Tibial nerve (tissue), 4 donors: ENCODE data around the gene RHBDL2. TPM values are rescaled to one million over a fixed set of nuclear protein-coding genes. Genes with fewer than 3 reads are reported as not detected.

ENCODE experiments used
- DNase-seq, 2 donors: peaks; one replicate each; pipeline ENCODE4 v3.0.0-alpha.2; 2019; ENCODE audit warnings: low spot score in 2 of 2
- H3K27ac ChIP-seq, 4 donors: fragments of 200-600 bp; sonication (generic) in 3 of 4; one replicate each; pipeline ENCODE4 v1.5.1; 2017 to 2019; ENCODE audit warnings: mild to moderate bottlenecking in 1 of 4
- H3K27me3 ChIP-seq, 2 donors: fragments of 200-600 bp; sonication (generic) in 1 of 2; one replicate each; pipeline versions ENCODE4 v1.5.1 to v1.6.0; 2017 to 2019
- H3K36me3 ChIP-seq, 3 donors: fragments of 200-600 bp; sonication (generic); one replicate each; pipeline ENCODE4 v1.5.1; 2018 to 2019
- H3K4me1 ChIP-seq, 4 donors: fragments of 200-600 bp; sonication (generic) in 3 of 4; one replicate each; pipeline ENCODE4 v1.5.1; 2017 to 2019
- H3K4me3 ChIP-seq, 4 donors: fragments of 200-600 bp; sonication (generic) in 3 of 4; one replicate each; pipeline ENCODE4 v1.5.1; 2017 to 2019; ENCODE audit warnings: mild to moderate bottlenecking in 1 of 4, moderate library complexity in 1 of 4
- H3K9me3 ChIP-seq, 4 donors: fragments of 200-600 bp; sonication (generic) in 3 of 4; one replicate each; pipeline ENCODE4 v1.5.1; 2017 to 2019
- EP300 ChIP-seq, 2 donors: sonication (generic); formaldehyde crosslinking; IDR thresholded peaks; one replicate each; pipeline ENCODE4 v1.6.1; 2017; ENCODE audit warnings: antibody characterized with exemption in 2 of 2, mild to moderate bottlenecking in 1 of 2
- POLR2A ChIP-seq, 2 donors: fragments of 450-650 bp; IDR thresholded peaks; one replicate each; pipeline ENCODE4 v1.6.1; 2017; ENCODE audit warnings: antibody characterized with exemption in 2 of 2, mild to moderate bottlenecking in 2 of 2, moderate library complexity in 2 of 2
- WGBS, 2 donors: methylation state at CpG; one replicate each; pipeline ENCODE4 v1.1.5; 2018; 5-methylcytosine and 5-hydroxymethylcytosine counted together
- total RNA-seq, 4 donors: library from RNA; depleted of rRNA; stranded (reverse); fragments of >200 nt; gene quantifications; one replicate each; pipeline ENCODE4 v1.1.0, GENCODE V29; 2016
- TF ChIP-seq, protein P1 (sequence below), 5 experiments: fragments of 200-600 bp in 3 of 5; fragments of 450-650 bp in 2 of 5; sonication (generic) in 3 of 5; IDR thresholded peaks; one replicate each; pipeline ENCODE4 v1.5.1; 2016 to 2019; ENCODE audit warnings: antibody characterized with exemption in 5 of 5, mild to moderate bottlenecking in 3 of 5, moderate library complexity in 2 of 5

RHBDL2 gene
- total RNA-seq, 4 donors from 2014 or later: 1.3 TPM; not detected in 3

DNA sequence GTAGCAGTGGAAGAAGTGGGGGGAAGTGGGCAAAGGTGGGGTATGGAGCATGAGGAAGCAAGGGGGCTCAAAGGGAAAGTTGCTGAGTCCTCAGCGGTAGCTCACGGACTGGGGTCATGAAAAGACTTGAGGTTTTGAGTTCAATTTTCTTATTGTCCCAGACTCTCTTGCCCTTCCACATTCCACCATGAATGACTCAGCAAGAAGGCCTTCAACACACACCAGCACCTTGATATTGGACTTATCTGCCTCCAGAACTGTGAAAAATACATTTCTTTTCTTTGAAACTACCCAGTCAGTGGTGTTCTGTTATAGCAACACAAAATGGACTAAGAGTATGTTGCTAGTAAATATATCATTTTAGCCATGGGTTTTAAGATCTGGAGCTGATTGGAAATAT is 17.3 kb upstream of the RHBDL2 start:
- no peaks in the 10 kb centered on the region for H3K9me3 ChIP-seq
- H3K4me1 ChIP-seq: no peaks in the 10 kb centered on the region
- 86 to 90% methylated on average over 2 of the region's 2 CpGs for WGBS, 2 donors
- DNase-seq: no peak
- TF ChIP-seq POLR2A (IDR thresholded peaks at IDR 0.05): no peak
- no peak overlapping the region for H3K4me3 ChIP-seq
- no peaks in the 10 kb centered on the region for H3K36me3 ChIP-seq
- no peak overlapping the region for H3K27ac ChIP-seq
- no peaks in the 10 kb centered on the region for H3K27me3 ChIP-seq

DNA sequence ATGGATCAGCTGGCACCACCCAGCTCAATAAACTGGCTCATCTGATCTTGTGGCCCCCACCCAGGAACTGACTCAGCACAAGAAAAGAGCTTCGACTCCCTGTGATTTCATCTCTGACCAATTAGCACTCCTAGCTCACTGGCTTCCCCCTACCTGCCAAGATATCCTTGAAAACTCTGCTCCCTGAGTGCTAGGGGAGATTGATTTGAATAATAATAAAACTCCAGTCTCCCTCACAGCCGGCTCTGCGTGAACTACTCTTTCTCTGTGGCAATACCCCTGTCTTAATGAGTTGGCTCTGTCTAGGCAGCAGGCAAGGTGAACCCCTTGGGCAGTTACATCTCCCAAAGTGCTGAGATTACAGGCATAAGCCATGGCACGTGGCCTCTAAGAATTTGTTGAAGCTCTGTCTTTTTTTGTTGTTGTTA is 11.8 kb upstream of the RHBDL2 start:
- no peaks in the 10 kb centered on the region for H3K9me3 ChIP-seq
- no peak overlapping the region for H3K4me3 ChIP-seq
- no peaks in the 10 kb centered on the region for H3K4me1 ChIP-seq
- no peaks in the 10 kb centered on the region for H3K36me3 ChIP-seq
- TF ChIP-seq POLR2A (IDR thresholded peaks at IDR 0.05) (no peak), EP300 (IDR thresholded peaks at IDR 0.05) (no peak)
- TF ChIP-seq, protein P1, sequence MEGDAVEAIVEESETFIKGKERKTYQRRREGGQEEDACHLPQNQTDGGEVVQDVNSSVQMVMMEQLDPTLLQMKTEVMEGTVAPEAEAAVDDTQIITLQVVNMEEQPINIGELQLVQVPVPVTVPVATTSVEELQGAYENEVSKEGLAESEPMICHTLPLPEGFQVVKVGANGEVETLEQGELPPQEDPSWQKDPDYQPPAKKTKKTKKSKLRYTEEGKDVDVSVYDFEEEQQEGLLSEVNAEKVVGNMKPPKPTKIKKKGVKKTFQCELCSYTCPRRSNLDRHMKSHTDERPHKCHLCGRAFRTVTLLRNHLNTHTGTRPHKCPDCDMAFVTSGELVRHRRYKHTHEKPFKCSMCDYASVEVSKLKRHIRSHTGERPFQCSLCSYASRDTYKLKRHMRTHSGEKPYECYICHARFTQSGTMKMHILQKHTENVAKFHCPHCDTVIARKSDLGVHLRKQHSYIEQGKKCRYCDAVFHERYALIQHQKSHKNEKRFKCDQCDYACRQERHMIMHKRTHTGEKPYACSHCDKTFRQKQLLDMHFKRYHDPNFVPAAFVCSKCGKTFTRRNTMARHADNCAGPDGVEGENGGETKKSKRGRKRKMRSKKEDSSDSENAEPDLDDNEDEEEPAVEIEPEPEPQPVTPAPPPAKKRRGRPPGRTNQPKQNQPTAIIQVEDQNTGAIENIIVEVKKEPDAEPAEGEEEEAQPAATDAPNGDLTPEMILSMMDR (IDR thresholded peaks at IDR 0.05): no peak
- no peak for DNase-seq
- WGBS, 2 donors: 31 to 41% methylated on average over 4 of the region's 4 CpGs
- no peaks in the 10 kb centered on the region for H3K27me3 ChIP-seq
- no peak overlapping the region for H3K27ac ChIP-seq

DNA sequence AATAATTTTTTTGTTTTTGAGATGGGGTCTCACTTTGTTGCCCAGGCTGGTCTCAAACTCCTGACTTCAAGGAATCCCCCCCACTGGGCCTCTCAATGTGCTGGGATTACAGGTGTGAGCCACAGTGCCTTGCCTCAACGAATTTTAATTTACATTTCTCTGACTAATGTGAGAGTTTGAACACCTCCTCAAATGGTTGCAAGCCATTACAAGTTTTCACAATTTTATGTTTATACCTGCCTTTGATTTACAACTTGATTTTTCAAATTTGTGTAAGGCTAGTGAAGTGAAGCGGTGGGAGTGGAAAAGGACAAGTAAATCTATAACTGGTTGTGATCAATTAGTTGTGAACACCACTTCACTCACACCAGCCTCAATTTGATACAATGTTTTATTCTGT is 8.9 kb upstream of the RHBDL2 start:
- H3K4me3 ChIP-seq: no peak overlapping the region
- no peaks in the 10 kb centered on the region for H3K36me3 ChIP-seq

DNA sequence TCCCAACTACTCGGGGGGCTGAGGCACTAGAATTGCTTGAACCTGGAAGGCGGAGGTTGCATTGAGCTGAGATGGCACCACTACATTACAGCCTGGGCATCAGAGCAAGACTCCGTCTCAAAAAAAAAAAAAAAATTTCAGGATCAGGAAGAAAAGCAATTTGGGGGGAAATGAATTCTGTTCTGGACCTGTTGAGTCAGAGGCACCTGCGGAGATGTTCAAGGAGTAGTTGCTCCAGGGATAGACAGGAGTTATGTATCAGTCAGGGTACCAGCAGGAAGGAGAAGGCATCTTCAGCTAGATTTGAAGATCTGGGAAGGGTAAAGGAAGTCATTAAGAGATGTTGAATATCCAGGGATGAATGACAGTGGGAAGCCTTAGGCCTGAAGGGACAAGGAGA is 2.9 kb upstream of the RHBDL2 start:
- Histone ChIP-seq H3K36me3 (no peaks in the 10 kb centered on the region), H3K27ac (no peak overlapping the region), H3K4me3 (no peak overlapping the region), H3K4me1 (peaks cover 0 to 15% (median 0%) of the 10 kb centered on the region in 4 donors), H3K9me3 (no peaks in the 10 kb centered on the region), H3K27me3 (no peaks in the 10 kb centered on the region)
- TF ChIP-seq POLR2A (IDR thresholded peaks at IDR 0.05) (no peak), EP300 (IDR thresholded peaks at IDR 0.05) (no peak)
- TF ChIP-seq, protein P1 (IDR thresholded peaks at IDR 0.05): no peak
- 96 to 97% methylated on average over 4 of the region's 4 CpGs for WGBS, 2 donors
- DNase-seq: no peak

More for the DNA sequence above, 8.9 kb upstream of the RHBDL2 start:
- no peak overlapping the region for H3K27ac ChIP-seq
- H3K27me3 ChIP-seq: no peaks in the 10 kb centered on the region
- no peaks in the 10 kb centered on the region for H3K9me3 ChIP-seq
- TF ChIP-seq EP300 (IDR thresholded peaks at IDR 0.05): no peak
- 54 to 58% methylated on average over 2 of the region's 2 CpGs for WGBS, 2 donors
- no peak for DNase-seq
- H3K4me1 ChIP-seq: no peaks in the 10 kb centered on the region

- TF ChIP-seq POLR2A (IDR thresholded peaks at IDR 0.05) (no peak), EP300 (IDR thresholded peaks at IDR 0.05) (no peak)
- TF ChIP-seq, protein P1 (IDR thresholded peaks at IDR 0.05): no peak
- Histone ChIP-seq H3K9me3 (no peaks in the 10 kb centered on the region), H3K36me3 (no peaks in the 10 kb centered on the region), H3K4me1 (peaks cover 0 to 15% (median 0%) of the 10 kb centered on the region in 4 donors), H3K27me3 (no peaks in the 10 kb centered on the region), H3K4me3 (no peak overlapping the region), H3K27ac (no peak overlapping the region)
- DNase-seq: no peak
- 94 to 97% methylated on average over 10 of the region's 10 CpGs for WGBS, 2 donors
Measured at GRCh38 chr1:38942664-38943428, 1.2 kb upstream of the RHBDL2 start.

GRCh38 chr1:38941093-38941492 is 537 bp downstream of the RHBDL2 start:
- H3K4me3 ChIP-seq: peak overlapping the region; percentile 15 to 48 (median 30)
- H3K9me3 ChIP-seq: no peaks in the 10 kb centered on the region
- WGBS, 2 donors: 33 to 38% methylated on average over 4 of the region's 4 CpGs
- H3K27me3 ChIP-seq: no peaks in the 10 kb centered on the region
- TF ChIP-seq POLR2A (IDR thresholded peaks at IDR 0.05): no peak
- no peak for TF ChIP-seq EP300 (IDR thresholded peaks at IDR 0.05)
- TF ChIP-seq, protein P1 (IDR thresholded peaks at IDR 0.05): no peak
- H3K4me1 ChIP-seq: peaks cover 0 to 15% (median 0%) of the 10 kb centered on the region in 4 donors
- H3K36me3 ChIP-seq: no peaks in the 10 kb centered on the region
- H3K27ac ChIP-seq: peak overlapping the region in 1 of 4 donors; percentile 8
- DNase-seq: no peak
